T-cell (primary cell): ENCODE results near the gene ROR2. TPM values are rescaled to one million over a fixed set of nuclear protein-coding genes. Genes with fewer than 3 reads are reported as not detected.

Experiments used
- ATAC-seq, 4 experiments: fragments of 200-7000 bp in 3 of 4; fragments of 150-1000 bp in 1 of 4; cut with Tn5 transposase; replicated peaks in 1 of 4; 1 replicate in 3 of 4; 2 replicates in 1 of 4; pipeline ENCODE4 v1.10.0; 2021; ENCODE audit warnings: moderate library complexity in 3 of 4, mild to moderate bottlenecking in 2 of 4, moderate number of reproducible peaks in 1 of 4
- CTCF ChIA-PET, 2 donors: fragments of 300-600 bp; sonication (Branson Sonifier 250); formaldehyde crosslinking; loops; one replicate each; lab custom pipeline; 2022; ENCODE audit warnings: antibody characterized with exemption in 2 of 2; lab: Charles Lee
- POLR2A ChIA-PET, 2 donors: fragments of 300-600 bp; sonication (Branson Sonifier 250); formaldehyde crosslinking; loops; one replicate each; lab custom pipeline; 2022; ENCODE audit warnings: antibody characterized with exemption in 2 of 2; lab: Charles Lee
- DNase-seq, 35 experiments: peaks; one replicate each; pipeline versions ENCODE4 v3.0.0 to v3.0.0-alpha.2; 2013 to 2023
- H3K27ac ChIP-seq: one replicate; pipeline ENCODE4 v1.5.1; 2013; ENCODE audit warnings: low read length
- H3K27me3 ChIP-seq, 2 experiments: replicated peaks in 1 of 2; 1 replicate in 1 of 2; 2 replicates in 1 of 2; pipeline versions ENCODE4 v1.6.1 to v1.7.0; 2013; ENCODE audit warnings: low read length in 1 of 2, mixed read lengths in 1 of 2; ENCODE audit not compliant: control insufficient read depth in 2 of 2, insufficient read depth in 2 of 2; ENCODE audit errors: extremely low read depth in 1 of 2
- H3K36me3 ChIP-seq, 2 donors: 1 replicate in 1 of 2; 2 replicates in 1 of 2; pipeline versions ENCODE4 v1.6.1 to v1.7.0; 2013; ENCODE audit warnings: low read length in 1 of 2; ENCODE audit not compliant: control insufficient read depth in 2 of 2, insufficient read depth in 1 of 2; ENCODE audit errors: extremely low read depth in 1 of 2
- H3K4me1 ChIP-seq, 2 experiments: 1 replicate in 1 of 2; 2 replicates in 1 of 2; pipeline versions ENCODE4 v1.6.1 to v1.7.0; 2013; ENCODE audit warnings: low read length in 2 of 2, mixed read lengths in 1 of 2; ENCODE audit not compliant: insufficient read depth in 2 of 2, control insufficient read depth in 1 of 2; ENCODE audit errors: extremely low read depth in 1 of 2
- H3K4me3 ChIP-seq, 2 donors: 1 replicate in 1 of 2; 2 replicates in 1 of 2; pipeline versions ENCODE4 v1.5.1 to v1.7.0; 2013; ENCODE audit warnings: mild to moderate bottlenecking in 2 of 2, low read length in 1 of 2, moderate library complexity in 1 of 2; ENCODE audit not compliant: control insufficient read depth in 1 of 2; ENCODE audit errors: extremely low read depth in 1 of 2
- H3K9me3 ChIP-seq: 2 replicates; pipeline ENCODE4 v1.7.0; 2013
- H3K27ac Mint-ChIP-seq, 2 donors: one replicate each; pipeline ENCODE4 v1.8.0; 2020 to 2021; ENCODE audit warnings: mild to moderate bottlenecking in 2 of 2, mixed read lengths in 2 of 2
- H3K27me3 Mint-ChIP-seq, 2 donors: one replicate each; pipeline ENCODE4 v1.8.0; 2021 to 2022; ENCODE audit warnings: mixed read lengths in 2 of 2
- H3K36me3 Mint-ChIP-seq: one replicate; pipeline ENCODE4 v1.8.0; 2021; ENCODE audit warnings: mixed read lengths
- H3K4me1 Mint-ChIP-seq, 3 donors: one replicate each; pipeline ENCODE4 v1.8.0; 2020 to 2022; ENCODE audit warnings: mixed read lengths in 3 of 3, mild to moderate bottlenecking in 1 of 3
- H3K4me3 Mint-ChIP-seq, 3 donors: one replicate each; pipeline ENCODE4 v1.8.0; 2020 to 2022; ENCODE audit warnings: mild to moderate bottlenecking in 3 of 3, mixed read lengths in 3 of 3, moderate library complexity in 3 of 3
- H3K9me3 Mint-ChIP-seq, 3 donors: one replicate each; pipeline ENCODE4 v1.8.0; 2020 to 2022; ENCODE audit warnings: mixed read lengths in 3 of 3
- WGBS: methylation state at CpG from one replicate; pipeline ENCODE4 v1.1.5; 2013; ENCODE audit warnings: missing lambda C conversion rate; ENCODE audit not compliant: insufficient coverage; 5-methylcytosine and 5-hydroxymethylcytosine counted together
- total RNA-seq, 35 experiments: library from RNA in 6 of 35; stranded (reverse) in 6 of 35; fragments of 120-200 nt in 1 of 35; gene quantifications; one replicate each; pipeline versions ENCODE4 v1.2.1 to v1.2.4 and lab custom pipeline; 2013 to 2026

ROR2 gene
- total RNA-seq, 5 donors from 2014 or later (not counting 1 experiment from before 2014, with no cell fraction given), result 0.07 to 0.28 (median 0.15) TPM; not detected in 1

DNA sequence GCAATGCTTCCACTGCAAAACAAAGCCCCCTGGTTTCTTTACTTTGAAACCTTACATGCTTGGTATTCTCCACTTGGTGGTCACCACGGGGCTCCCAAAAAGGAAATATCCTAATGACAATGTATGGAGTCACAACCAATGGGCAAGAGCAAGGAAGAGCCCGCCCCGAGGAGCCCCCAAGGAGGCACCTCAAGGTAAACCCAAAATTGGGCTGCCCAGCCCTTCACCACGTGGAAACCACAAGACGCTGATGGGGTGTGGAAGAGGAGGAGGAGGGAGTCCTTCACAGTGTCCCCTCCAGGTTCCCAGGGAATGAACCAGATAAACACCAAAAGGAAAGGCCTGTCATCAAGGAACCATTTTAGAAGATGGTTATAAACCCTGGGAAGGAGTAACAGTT, 3.8 kb downstream of the ROR2 start:
- no peak for ATAC-seq
- POLR2A ChIA-PET, result interaction anchor here in 1 of 2 donors (0.6 to 0.7 kb wide), 2 partner anchors 15 kb away, joined by 3 read pairs; no protein-coding TSS in a partner anchor
- Mint-ChIP-seq H3K36me3 (no peaks in the 10 kb centered on the region), H3K4me3 (no peak overlapping the region), H3K4me1 (peaks cover 7% of the 10 kb centered on the region in 3 donors), H3K27me3 (peaks cover 47 to 64% of the 10 kb centered on the region in 2 donors), H3K27ac (no peak overlapping the region), H3K9me3 (peaks cover 0 to 10% (median 0%) of the 10 kb centered on the region in 3 donors)
- Histone ChIP-seq H3K27me3 (peaks cover 2 to 38% of the 10 kb centered on the region in 2 experiments), H3K4me3 (no peak overlapping the region), H3K27ac (no peak overlapping the region), H3K4me1 (peaks cover 0 to 21% of the 10 kb centered on the region in 2 experiments), H3K9me3 (no peaks in the 10 kb centered on the region), H3K36me3 (no peaks in the 10 kb centered on the region)
- 43% methylated on average over 1 of the region's 5 CpGs for WGBS
- CTCF ChIA-PET, result no interaction called here
- no peak for DNase-seq

DNA sequence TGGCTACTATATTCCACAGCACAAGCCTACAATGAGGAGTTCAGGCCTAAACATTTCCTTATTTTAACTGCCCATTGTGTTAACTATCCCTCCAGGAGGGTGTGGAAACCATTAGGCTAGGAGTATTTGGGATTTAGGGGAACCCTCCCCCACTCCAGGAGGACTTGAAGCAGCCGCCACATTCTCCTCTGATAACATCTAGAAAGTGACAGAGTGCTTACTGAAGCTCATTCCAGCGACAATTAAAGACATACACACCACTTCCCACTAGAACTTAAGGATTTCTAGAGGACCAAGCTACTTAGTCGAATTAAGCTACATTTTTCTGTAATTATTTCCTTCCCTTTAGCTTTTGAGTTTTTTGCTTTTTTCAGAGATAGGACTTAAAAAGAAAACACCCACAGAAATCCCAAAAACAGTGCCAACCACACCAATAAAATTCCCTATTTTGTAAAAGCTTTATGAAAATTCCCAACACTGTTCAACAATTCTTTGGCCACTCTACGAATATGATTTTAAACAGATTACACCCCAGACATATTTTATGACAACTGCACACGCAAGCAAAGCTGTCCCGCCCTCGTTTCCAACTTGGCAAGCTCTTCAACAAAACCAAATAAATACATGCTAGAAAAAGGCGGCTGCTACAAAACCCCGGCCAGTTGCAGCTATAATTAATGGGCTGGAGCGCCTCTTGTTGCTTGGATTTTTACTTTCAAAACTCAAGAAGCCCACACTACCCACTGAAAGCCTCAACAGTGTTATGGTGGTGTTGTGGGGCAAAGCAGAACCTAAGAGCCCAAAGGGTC, 4.5 kb downstream of the ROR2 start:
- POLR2A ChIA-PET, result interaction anchor here in 1 of 2 donors (0.7 kb wide), 1 partner anchor 14 kb away, joined by 3 read pairs; no protein-coding TSS in a partner anchor
- no peaks in the 10 kb centered on the region for H3K36me3 ChIP-seq
- 66% methylated on average over 5 of the region's 10 CpGs for WGBS
- ATAC-seq, result no peak
- H3K9me3 Mint-ChIP-seq, result peaks cover 0 to 10% (median 0%) of the 10 kb centered on the region in 3 donors
- CTCF ChIA-PET, result no interaction called here
- peaks cover 39 to 58% of the 10 kb centered on the region in 2 donors for H3K27me3 Mint-ChIP-seq
- peaks cover 2 to 31% of the 10 kb centered on the region in 2 experiments for H3K27me3 ChIP-seq
- no peak overlapping the region for H3K27ac ChIP-seq
- no peak for DNase-seq
- H3K27ac Mint-ChIP-seq, result no peak overlapping the region
- peaks cover 2% of the 10 kb centered on the region in 3 donors for H3K4me1 Mint-ChIP-seq
- no peak overlapping the region for H3K4me3 ChIP-seq
- no peaks in the 10 kb centered on the region for H3K36me3 Mint-ChIP-seq
- H3K4me3 Mint-ChIP-seq, result no peak overlapping the region
- H3K4me1 ChIP-seq, result peaks cover 0 to 19% of the 10 kb centered on the region in 2 experiments
- H3K9me3 ChIP-seq, result no peaks in the 10 kb centered on the region

DNA sequence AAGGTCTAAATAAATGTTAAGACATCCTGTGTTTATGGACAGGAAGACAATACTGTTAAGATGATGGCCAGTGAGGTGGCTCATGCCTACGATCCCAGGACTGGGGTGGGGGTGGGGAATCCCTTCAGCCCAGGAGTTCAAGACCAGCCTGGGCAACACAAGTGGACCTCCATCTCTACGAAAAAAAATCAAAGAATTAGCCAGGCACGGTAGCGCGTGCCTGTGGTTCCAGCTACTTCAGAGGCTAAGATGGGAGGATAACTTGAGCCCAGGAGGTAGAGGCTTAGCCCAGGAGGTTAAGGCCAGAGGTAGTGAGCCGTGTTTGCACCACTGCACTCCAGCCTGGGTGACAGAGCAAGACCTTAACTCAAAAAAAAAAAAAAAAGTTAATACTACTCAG, 5.3 kb downstream of the ROR2 start:
- H3K36me3 ChIP-seq, result no peaks in the 10 kb centered on the region
- H3K9me3 ChIP-seq, result no peaks in the 10 kb centered on the region
- 83% methylated on average over 4 of the region's 6 CpGs for WGBS
- Mint-ChIP-seq H3K4me3 (no peak overlapping the region), H3K27ac (no peak overlapping the region), H3K4me1 (no peaks in the 10 kb centered on the region), H3K9me3 (peaks cover 0 to 10% (median 0%) of the 10 kb centered on the region in 3 donors), H3K36me3 (no peaks in the 10 kb centered on the region), H3K27me3 (peaks cover 38 to 56% of the 10 kb centered on the region in 2 donors)
- DNase-seq (no peak), ATAC-seq (no peak)
- ChIA-PET CTCF (no interaction called here), POLR2A (interaction anchor here in 1 of 2 donors (0.7 kb wide), 1 partner anchor 169 kb away, joined by 3 read pairs; no protein-coding TSS in a partner anchor)
- no peak overlapping the region for H3K27ac ChIP-seq
- H3K4me3 ChIP-seq, result no peak overlapping the region
- H3K27me3 ChIP-seq, result peaks cover 2 to 25% of the 10 kb centered on the region in 2 experiments
- H3K4me1 ChIP-seq, result peaks cover 0 to 14% of the 10 kb centered on the region in 2 experiments

DNA sequence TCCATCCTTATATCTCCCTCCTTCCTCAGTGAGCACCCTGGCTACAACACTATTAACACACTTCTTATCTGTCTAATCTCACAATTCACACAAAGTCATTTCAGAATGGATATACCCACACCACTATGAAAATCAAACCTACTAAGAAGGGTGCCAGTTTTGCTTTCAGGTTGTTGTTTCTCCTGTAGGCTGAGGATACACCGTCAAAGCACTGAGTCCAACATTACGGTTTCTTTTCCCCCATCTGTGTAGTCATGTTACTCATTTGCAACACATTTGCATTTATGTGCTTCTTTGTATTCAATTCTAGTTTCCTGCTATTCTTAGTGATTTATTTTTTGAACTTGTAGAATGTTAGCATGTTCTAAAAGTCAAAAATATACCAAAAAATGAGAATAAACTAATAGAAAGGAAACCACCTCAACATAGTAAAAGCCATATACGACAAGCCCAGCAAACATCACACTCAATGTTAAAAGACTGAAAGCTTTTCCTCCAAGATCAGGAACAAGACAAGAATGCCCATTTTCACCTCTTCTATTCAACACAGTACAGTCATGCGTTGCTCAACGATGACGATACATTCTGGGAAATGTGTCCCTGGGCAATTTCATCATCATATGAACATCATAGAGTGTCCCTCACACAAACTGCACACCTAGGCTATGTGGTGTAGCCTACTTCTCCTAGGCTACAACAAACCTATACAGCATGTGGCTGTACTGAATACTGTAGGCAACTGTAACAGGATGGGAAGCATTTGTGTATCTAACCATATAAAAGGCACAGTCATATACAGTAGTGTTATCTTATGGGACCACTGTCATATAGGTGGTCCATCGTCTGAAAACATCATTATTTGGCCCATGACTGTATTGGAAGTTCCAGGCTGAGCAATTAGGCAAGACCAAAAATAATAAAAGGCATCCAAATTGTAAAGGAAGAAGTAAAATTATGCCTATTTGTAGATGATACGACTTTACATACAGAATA, 6.3 kb downstream of the ROR2 start:
- no peaks in the 10 kb centered on the region for H3K9me3 ChIP-seq
- ChIA-PET CTCF (no interaction called here), POLR2A (interaction anchor here in 1 of 2 donors (0.7 kb wide), 1 partner anchor 170 kb away, joined by 3 read pairs; no protein-coding TSS in a partner anchor)
- Mint-ChIP-seq H3K27me3 (peaks cover 38 to 56% of the 10 kb centered on the region in 2 donors), H3K9me3 (peaks cover 0 to 10% (median 0%) of the 10 kb centered on the region in 3 donors), H3K36me3 (no peaks in the 10 kb centered on the region), H3K4me1 (no peaks in the 10 kb centered on the region), H3K4me3 (no peak overlapping the region), H3K27ac (no peak overlapping the region)
- peaks cover 2 to 17% of the 10 kb centered on the region in 2 experiments for H3K27me3 ChIP-seq
- H3K4me3 ChIP-seq, result no peak overlapping the region
- WGBS, result 71% methylated on average over 1 of the region's 8 CpGs
- DNase-seq (no peak), ATAC-seq (no peak)
- H3K36me3 ChIP-seq, result no peaks in the 10 kb centered on the region
- peaks cover 0 to 4% of the 10 kb centered on the region in 2 experiments for H3K4me1 ChIP-seq
- H3K27ac ChIP-seq, result no peak overlapping the region

DNA sequence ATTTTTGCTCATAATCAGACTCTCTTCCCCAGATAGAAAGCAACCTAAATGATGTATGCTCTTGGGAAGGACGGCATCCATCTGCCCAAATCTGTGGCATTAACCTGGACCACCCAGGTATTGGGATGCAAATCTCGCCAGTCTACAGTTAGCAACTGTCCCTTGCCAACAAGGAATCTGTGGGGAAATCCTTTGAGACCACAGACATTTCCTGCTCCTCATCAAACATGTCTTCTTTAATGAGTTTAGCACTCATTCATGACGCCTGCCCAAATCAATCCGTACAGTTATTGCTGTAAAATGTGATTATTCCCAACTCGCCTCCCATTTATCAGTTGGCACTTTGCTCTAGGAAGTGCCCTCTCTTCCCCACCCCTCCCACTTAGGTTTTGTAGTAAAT, 7.8 kb downstream of the ROR2 start:
- DNase-seq, result no peak
- H3K9me3 Mint-ChIP-seq, result peaks cover 0 to 10% (median 0%) of the 10 kb centered on the region in 3 donors
- no peak overlapping the region for H3K27ac ChIP-seq
- H3K36me3 Mint-ChIP-seq, result no peaks in the 10 kb centered on the region
- H3K4me3 ChIP-seq, result no peak overlapping the region
- no peak for ATAC-seq
- ChIA-PET CTCF (no interaction called here), POLR2A (no interaction called here)
- no peak overlapping the region for H3K27ac Mint-ChIP-seq
- 83% methylated on average over 2 of the region's 5 CpGs for WGBS
- peaks cover 27 to 53% of the 10 kb centered on the region in 2 donors for H3K27me3 Mint-ChIP-seq
- no peaks in the 10 kb centered on the region for H3K4me1 Mint-ChIP-seq
- H3K27me3 ChIP-seq, result peaks cover under 1 to 9% of the 10 kb centered on the region in 2 experiments
- H3K4me1 ChIP-seq, result no peaks in the 10 kb centered on the region
- H3K36me3 ChIP-seq, result no peaks in the 10 kb centered on the region
- no peaks in the 10 kb centered on the region for H3K9me3 ChIP-seq
- no peak overlapping the region for H3K4me3 Mint-ChIP-seq

DNA sequence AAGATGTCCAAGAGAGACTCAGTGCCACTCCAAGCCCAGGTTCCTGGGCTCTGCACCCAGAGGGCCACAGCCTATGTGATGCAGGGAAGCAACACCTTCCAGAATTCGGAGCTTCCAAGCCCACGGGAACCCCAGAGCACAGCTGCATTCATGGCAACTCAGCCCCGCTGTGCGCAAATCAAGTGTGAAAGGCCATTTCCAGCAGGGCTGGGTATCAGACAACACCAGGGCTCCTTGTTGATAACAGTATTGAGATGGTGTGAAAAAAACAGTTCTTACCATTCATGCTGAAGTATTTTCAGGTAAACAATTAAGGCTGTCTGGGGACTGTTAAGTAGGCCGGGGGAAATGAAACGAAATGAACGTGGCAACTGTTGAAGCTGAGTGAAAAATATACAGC, 10.1 kb downstream of the ROR2 start:
- 94% methylated on average over 6 of the region's 7 CpGs for WGBS
- Histone ChIP-seq H3K27ac (no peak overlapping the region), H3K9me3 (no peaks in the 10 kb centered on the region), H3K4me1 (no peaks in the 10 kb centered on the region), H3K36me3 (no peaks in the 10 kb centered on the region), H3K4me3 (no peak overlapping the region), H3K27me3 (peaks cover 0 to 11% of the 10 kb centered on the region in 2 experiments)
- DNase-seq (no peak), ATAC-seq (no peak)
- H3K36me3 Mint-ChIP-seq, result no peaks in the 10 kb centered on the region
- H3K27ac Mint-ChIP-seq, result no peak overlapping the region
- H3K4me1 Mint-ChIP-seq, result no peaks in the 10 kb centered on the region
- H3K27me3 Mint-ChIP-seq, result peaks cover 19 to 35% of the 10 kb centered on the region in 2 donors
- ChIA-PET CTCF (no interaction called here), POLR2A (no interaction called here)
- H3K4me3 Mint-ChIP-seq, result no peak overlapping the region
- H3K9me3 Mint-ChIP-seq, result peaks cover 0 to 10% (median 0%) of the 10 kb centered on the region in 3 donors
